Progenitor cell of endocrine pancreas (in vitro differentiated cells): ENCODE data around the gene UROD. TPM values are rescaled to one million over a fixed set of nuclear protein-coding genes. Genes with fewer than 3 reads are reported as not detected.

ENCODE experiments used
- DNase-seq: peaks from one replicate; pipeline ENCODE4 v3.0.0; 2021; ENCODE audit warnings: low spot score; ENCODE audit not compliant: unreplicated experiment
- H3K27ac Mint-ChIP-seq: 2 replicates; pipeline ENCODE4 v1.8.0; 2021; ENCODE audit warnings: mild to moderate bottlenecking, moderate library complexity, mixed read lengths
- H3K27me3 Mint-ChIP-seq: 2 replicates; pipeline ENCODE4 v1.8.0; 2021; ENCODE audit warnings: mixed read lengths
- H3K36me3 Mint-ChIP-seq: 2 replicates; pipeline ENCODE4 v1.8.0; 2022; ENCODE audit warnings: mixed read lengths; ENCODE audit not compliant: insufficient read depth
- H3K4me1 Mint-ChIP-seq: 2 replicates; pipeline ENCODE4 v1.8.0; 2021; ENCODE audit warnings: low read depth, mixed read lengths
- H3K4me3 Mint-ChIP-seq: 2 replicates; pipeline ENCODE4 v1.8.0; 2021; ENCODE audit warnings: low read depth, mild to moderate bottlenecking, moderate library complexity, mixed read lengths
- H3K9me3 Mint-ChIP-seq: 2 replicates; pipeline ENCODE4 v1.8.0; 2021; ENCODE audit warnings: low read depth, mixed read lengths
- total RNA-seq: library from RNA; stranded (reverse); gene quantifications from 2 replicates; pipeline ENCODE4 v1.2.1, GENCODE V29; 2021
- TF ChIP-seq, protein P1 (sequence below): fragments of 200-600 bp; sonication (generic); IDR thresholded peaks from one replicate; pipeline ENCODE4 v1.5.0; 2021; ENCODE audit warnings: antibody characterized with exemption, mild to moderate bottlenecking; ENCODE audit not compliant: unreplicated experiment

The UROD gene
- total RNA-seq, 1 donor from 2014 or later, result 64.4 TPM

GRCh38 chr1:45012639-45013278 lies 705 bp downstream of the UROD start:
- Mint-ChIP-seq H3K9me3 (no peaks in the 10 kb centered on the region), H3K4me1 (peaks cover 27% of the 10 kb centered on the region), H3K36me3 (peaks cover 4% of the 10 kb centered on the region), H3K27ac (peak overlapping the region; percentile 93), H3K27me3 (no peaks in the 10 kb centered on the region), H3K4me3 (peak overlapping the region; percentile 74)
- TF ChIP-seq, protein P1, sequence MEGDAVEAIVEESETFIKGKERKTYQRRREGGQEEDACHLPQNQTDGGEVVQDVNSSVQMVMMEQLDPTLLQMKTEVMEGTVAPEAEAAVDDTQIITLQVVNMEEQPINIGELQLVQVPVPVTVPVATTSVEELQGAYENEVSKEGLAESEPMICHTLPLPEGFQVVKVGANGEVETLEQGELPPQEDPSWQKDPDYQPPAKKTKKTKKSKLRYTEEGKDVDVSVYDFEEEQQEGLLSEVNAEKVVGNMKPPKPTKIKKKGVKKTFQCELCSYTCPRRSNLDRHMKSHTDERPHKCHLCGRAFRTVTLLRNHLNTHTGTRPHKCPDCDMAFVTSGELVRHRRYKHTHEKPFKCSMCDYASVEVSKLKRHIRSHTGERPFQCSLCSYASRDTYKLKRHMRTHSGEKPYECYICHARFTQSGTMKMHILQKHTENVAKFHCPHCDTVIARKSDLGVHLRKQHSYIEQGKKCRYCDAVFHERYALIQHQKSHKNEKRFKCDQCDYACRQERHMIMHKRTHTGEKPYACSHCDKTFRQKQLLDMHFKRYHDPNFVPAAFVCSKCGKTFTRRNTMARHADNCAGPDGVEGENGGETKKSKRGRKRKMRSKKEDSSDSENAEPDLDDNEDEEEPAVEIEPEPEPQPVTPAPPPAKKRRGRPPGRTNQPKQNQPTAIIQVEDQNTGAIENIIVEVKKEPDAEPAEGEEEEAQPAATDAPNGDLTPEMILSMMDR, result no peak
- no peak for DNase-seq

DNA sequence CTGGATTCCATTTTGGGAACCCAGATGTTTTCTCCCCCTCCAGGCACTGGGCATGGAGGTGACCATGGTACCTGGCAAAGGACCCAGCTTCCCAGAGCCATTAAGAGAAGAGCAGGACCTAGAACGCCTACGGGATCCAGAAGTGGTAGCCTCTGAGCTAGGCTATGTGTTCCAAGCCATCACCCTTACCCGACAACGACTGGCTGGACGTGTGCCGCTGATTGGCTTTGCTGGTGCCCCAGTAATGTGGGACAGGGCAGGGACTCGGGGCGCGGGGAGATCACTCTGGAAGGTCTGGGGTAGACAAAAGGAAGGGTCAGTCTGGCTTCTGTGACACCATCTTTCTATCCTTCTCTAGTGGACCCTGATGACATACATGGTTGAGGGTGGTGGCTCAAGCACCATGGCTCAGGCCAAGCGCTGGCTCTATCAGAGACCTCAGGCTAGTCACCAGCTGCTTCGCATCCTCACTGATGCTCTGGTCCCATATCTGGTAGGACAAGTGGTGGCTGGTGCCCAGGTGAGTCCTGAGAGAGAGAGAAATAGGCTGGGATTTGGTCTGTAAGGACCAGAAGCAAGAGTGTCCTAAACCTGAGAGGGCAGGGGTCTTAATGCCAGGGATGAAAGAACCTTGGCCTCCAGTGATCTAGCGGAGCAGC lies 1.6 kb downstream of the UROD start:
- Mint-ChIP-seq H3K27ac (no peak overlapping the region), H3K27me3 (no peaks in the 10 kb centered on the region), H3K9me3 (no peaks in the 10 kb centered on the region), H3K4me3 (no peak overlapping the region), H3K4me1 (peaks cover 27% of the 10 kb centered on the region), H3K36me3 (peaks cover 4% of the 10 kb centered on the region)
- TF ChIP-seq, protein P1, result no peak
- DNase-seq, result no peak

DNA sequence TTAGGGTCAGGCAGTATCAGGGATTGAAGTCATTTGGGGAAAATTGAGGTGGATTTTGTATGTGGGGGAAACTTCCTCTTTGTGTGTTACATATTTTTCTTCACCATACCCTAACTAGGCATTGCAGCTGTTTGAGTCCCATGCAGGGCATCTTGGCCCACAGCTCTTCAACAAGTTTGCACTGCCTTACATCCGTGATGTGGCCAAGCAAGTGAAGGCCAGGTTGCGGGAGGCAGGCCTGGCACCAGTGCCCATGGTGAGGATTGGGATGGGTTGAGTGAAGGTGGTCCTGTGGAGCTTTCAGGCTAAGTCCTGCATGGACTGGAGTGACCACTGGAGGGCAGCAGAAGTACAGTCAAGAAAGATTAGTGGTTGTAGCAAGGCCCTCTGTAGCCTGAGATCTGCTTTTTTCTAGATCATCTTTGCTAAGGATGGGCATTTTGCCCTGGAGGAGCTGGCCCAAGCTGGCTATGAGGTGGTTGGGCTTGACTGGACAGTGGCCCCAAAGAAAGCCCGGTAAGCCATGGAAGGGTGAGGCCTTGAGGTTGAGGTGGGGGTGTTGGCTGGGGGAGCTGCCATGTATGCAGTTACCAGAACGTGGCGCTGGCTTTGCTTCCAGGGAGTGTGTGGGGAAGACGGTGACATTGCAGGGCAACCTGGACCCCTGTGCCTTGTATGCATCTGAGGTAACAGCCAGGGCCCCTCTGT lies 2.4 kb downstream of the UROD start:
- TF ChIP-seq, protein P1, result peak; percentile 89
- Mint-ChIP-seq H3K36me3 (peaks cover 4% of the 10 kb centered on the region), H3K27me3 (no peaks in the 10 kb centered on the region), H3K4me3 (peak overlapping the region; percentile 65), H3K9me3 (no peaks in the 10 kb centered on the region), H3K4me1 (peaks cover 27% of the 10 kb centered on the region), H3K27ac (peak overlapping the region; percentile 60)
- DNase-seq, result peak; percentile 76

DNA sequence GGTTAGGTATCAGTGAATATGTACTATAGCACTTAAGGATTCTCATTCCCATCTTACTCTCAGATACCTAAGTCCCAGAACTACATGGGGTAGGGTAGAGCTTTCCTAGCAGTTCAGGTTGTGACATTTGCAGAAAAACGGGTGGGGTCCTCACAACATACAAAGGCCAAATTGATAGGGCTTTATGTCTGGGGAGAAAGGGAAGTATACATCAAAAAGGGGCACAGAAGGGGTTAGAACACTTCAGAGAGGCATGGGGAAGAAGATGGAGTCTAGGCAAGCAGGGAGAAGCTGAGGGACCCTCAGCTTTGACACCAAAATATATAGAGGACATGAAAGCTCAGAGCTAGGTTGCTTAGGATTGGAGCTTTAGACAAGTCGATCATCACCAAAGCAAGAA lies 3.6 kb downstream of the UROD start:
- TF ChIP-seq, protein P1, result no peak
- no peaks in the 10 kb centered on the region for H3K27me3 Mint-ChIP-seq
- H3K4me3 Mint-ChIP-seq, result no peak overlapping the region
- H3K4me1 Mint-ChIP-seq, result peaks cover 19% of the 10 kb centered on the region
- DNase-seq, result no peak
- H3K27ac Mint-ChIP-seq, result peak overlapping the region; percentile 14
- H3K36me3 Mint-ChIP-seq, result peaks cover 4% of the 10 kb centered on the region
- H3K9me3 Mint-ChIP-seq, result no peaks in the 10 kb centered on the region

DNA sequence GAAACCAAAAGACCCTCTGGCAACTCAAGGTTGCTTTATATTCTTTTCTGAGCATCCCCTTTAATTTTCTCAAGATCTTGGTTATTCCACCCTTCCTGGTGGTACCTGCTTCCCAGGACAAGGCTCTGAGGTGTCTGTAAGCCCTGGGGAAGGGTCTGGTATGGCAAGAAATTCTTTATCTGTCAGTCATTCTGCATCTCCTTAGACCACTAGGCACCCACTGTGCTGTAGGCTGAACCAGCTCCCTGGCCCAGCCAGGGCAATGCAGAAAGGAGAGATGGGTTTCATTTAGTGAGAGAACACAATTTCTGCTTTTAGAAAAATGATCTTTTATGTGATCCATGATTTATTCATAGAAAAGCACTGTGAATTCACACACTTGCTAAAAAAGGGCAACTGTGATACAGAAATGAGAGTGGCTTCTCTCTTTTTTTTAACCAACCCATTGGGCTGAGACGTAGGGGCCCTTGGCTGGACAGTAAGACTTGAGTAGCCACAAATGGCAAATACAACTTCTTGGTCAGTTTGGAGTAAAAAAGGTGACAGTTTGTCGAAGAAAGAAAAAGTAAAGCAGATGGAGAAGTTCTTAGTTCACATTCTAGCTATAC lies 4.1 kb downstream of the UROD start:
- Mint-ChIP-seq H3K9me3 (no peaks in the 10 kb centered on the region), H3K27me3 (no peaks in the 10 kb centered on the region), H3K36me3 (peaks cover 4% of the 10 kb centered on the region), H3K4me1 (peaks cover 19% of the 10 kb centered on the region), H3K4me3 (no peak overlapping the region), H3K27ac (no peak overlapping the region)
- no peak for DNase-seq
- TF ChIP-seq, protein P1, result no peak
